H9 (cell line): ENCODE measurements around the gene CD180. TPM values are rescaled to one million over a fixed set of nuclear protein-coding genes. Genes with fewer than 3 reads are reported as not detected.

Source experiments
- DNase-seq: peaks from one replicate; pipeline ENCODE4 v3.0.0-alpha.2; 2017
- H2AFZ ChIP-seq: one replicate; pipeline ENCODE4 v1.6.1; 2013; ENCODE audit warnings: mild to moderate bottlenecking, low read length, control low read depth, moderate library complexity
- H2AK5ac ChIP-seq: 2 replicates; pipeline ENCODE4 v1.6.1; 2013; ENCODE audit warnings: low read length, control low read depth, mixed read lengths; ENCODE audit not compliant: insufficient read length
- H2BK120ac ChIP-seq: one replicate; pipeline ENCODE4 v1.6.1; 2013; ENCODE audit warnings: low read depth, mild to moderate bottlenecking, low read length, control low read depth, inconsistent platforms; ENCODE audit not compliant: poor library complexity, severe bottlenecking
- H2BK12ac ChIP-seq: 2 replicates; pipeline ENCODE4 v1.6.1; 2013; ENCODE audit warnings: low read length, control low read depth, mixed read lengths, low read depth; ENCODE audit not compliant: insufficient read length
- H2BK15ac ChIP-seq: 2 replicates; pipeline ENCODE4 v1.6.1; 2013; ENCODE audit warnings: low read depth, low read length, control low read depth
- H2BK20ac ChIP-seq: one replicate; pipeline ENCODE4 v1.6.1; 2013; ENCODE audit warnings: low read depth, mild to moderate bottlenecking, low read length, control low read depth, inconsistent platforms; ENCODE audit not compliant: poor library complexity, severe bottlenecking
- H2BK5ac ChIP-seq: 2 replicates; pipeline ENCODE4 v1.6.1; 2013; ENCODE audit warnings: low read length, control low read depth, mixed read lengths; ENCODE audit not compliant: insufficient read length
- H3K14ac ChIP-seq: 2 replicates; pipeline ENCODE4 v1.6.1; 2013; ENCODE audit warnings: low read length, control low read depth; ENCODE audit not compliant: insufficient read depth
- H3K18ac ChIP-seq: 2 replicates; pipeline ENCODE4 v1.6.1; 2013; ENCODE audit warnings: low read depth, mild to moderate bottlenecking, mixed read lengths, low read length, control low read depth; ENCODE audit not compliant: insufficient read length
- H3K23ac ChIP-seq: 2 replicates; pipeline ENCODE4 v1.6.1; 2013; ENCODE audit warnings: low read length, control low read depth, mixed read lengths, low read depth; ENCODE audit not compliant: insufficient read length
- H3K23me2 ChIP-seq: 2 replicates; pipeline ENCODE4 v1.6.1; 2013; ENCODE audit warnings: low read depth, mild to moderate bottlenecking, mixed read lengths, low read length, control low read depth; ENCODE audit not compliant: insufficient read length, poor library complexity, severe bottlenecking
- H3K27ac ChIP-seq: 2 replicates; pipeline ENCODE4 v1.5.1; 2013; ENCODE audit warnings: low read length, control low read depth, mixed read lengths, low read depth; ENCODE audit not compliant: insufficient read length
- H3K27me3 ChIP-seq: 2 replicates; pipeline ENCODE4 v1.6.1; 2013; ENCODE audit warnings: low read length, control low read depth, inconsistent platforms; ENCODE audit not compliant: insufficient read depth
- H3K4ac ChIP-seq: 2 replicates; pipeline ENCODE4 v1.6.1; 2013; ENCODE audit warnings: low read depth, mild to moderate bottlenecking, control low read depth, inconsistent platforms, low read length, moderate library complexity
- H3K4me1 ChIP-seq: 2 replicates; pipeline ENCODE4 v1.6.1; 2013; ENCODE audit warnings: low read length, control low read depth, inconsistent platforms; ENCODE audit not compliant: insufficient read depth
- H3K4me2 ChIP-seq: 2 replicates; pipeline ENCODE4 v1.6.1; 2013; ENCODE audit warnings: low read length, control low read depth, mixed read lengths; ENCODE audit not compliant: insufficient read length, insufficient read depth
- H3K56ac ChIP-seq: 2 replicates; pipeline ENCODE4 v1.6.1; 2013; ENCODE audit warnings: low read depth, mild to moderate bottlenecking, mixed read lengths, low read length, control low read depth; ENCODE audit not compliant: insufficient read length
- H3K79me1 ChIP-seq: 2 replicates; pipeline ENCODE4 v1.6.1; 2013; ENCODE audit warnings: low read depth, mild to moderate bottlenecking, moderate library complexity, low read length, control low read depth, inconsistent platforms; ENCODE audit not compliant: insufficient read depth, poor library complexity, severe bottlenecking
- H3K79me2 ChIP-seq: 2 replicates; pipeline ENCODE4 v1.6.1; 2013; ENCODE audit warnings: low read length, control low read depth, inconsistent platforms; ENCODE audit not compliant: insufficient read depth
- H3K9ac ChIP-seq: 2 replicates; pipeline ENCODE4 v1.6.1; 2013; ENCODE audit warnings: low read length, control low read depth, mixed read lengths; ENCODE audit not compliant: insufficient read length; ENCODE audit errors: extremely low read depth
- H3K9me3 ChIP-seq: one replicate; pipeline ENCODE4 v1.6.1; 2013; ENCODE audit warnings: low read depth, low read length, inconsistent platforms; ENCODE audit not compliant: control insufficient read depth
- H3T11ph ChIP-seq: one replicate; pipeline ENCODE4 v1.6.1; 2013; ENCODE audit warnings: mild to moderate bottlenecking, low read length, control low read depth, inconsistent platforms
- H4K20me1 ChIP-seq: one replicate; pipeline ENCODE4 v1.6.1; 2013; ENCODE audit not compliant: control insufficient read depth, insufficient read length, insufficient read depth
- H4K5ac ChIP-seq: 2 replicates; pipeline ENCODE4 v1.6.1; 2013; ENCODE audit warnings: low read depth, mild to moderate bottlenecking, mixed read lengths, low read length, control low read depth; ENCODE audit not compliant: insufficient read length
- H4K8ac ChIP-seq: replicated peaks from 2 replicates; pipeline ENCODE4 v1.6.1; 2013; ENCODE audit warnings: low read length, control low read depth, mixed read lengths, low read depth; ENCODE audit not compliant: insufficient read length
- H4K91ac ChIP-seq: 2 replicates; pipeline ENCODE4 v1.6.1; 2013; ENCODE audit warnings: low read depth, mild to moderate bottlenecking, moderate library complexity, mixed read lengths, low read length, control low read depth; ENCODE audit not compliant: insufficient read length
- H3K27ac Mint-ChIP-seq, 3 experiments: 2 replicates in 2 of 3; 3 replicates in 1 of 3; pipeline ENCODE4 v1.8.0; 2020 to 2021; ENCODE audit warnings: mixed read lengths in 3 of 3, mild to moderate bottlenecking in 1 of 3, moderate library complexity in 1 of 3
- H3K27me3 Mint-ChIP-seq: 2 replicates; pipeline ENCODE4 v1.8.0; 2021; ENCODE audit warnings: low read depth, mild to moderate bottlenecking, moderate library complexity, mixed read lengths
- H3K36me3 Mint-ChIP-seq, 3 experiments: 2 replicates in 2 of 3; 3 replicates in 1 of 3; pipeline ENCODE4 v1.8.0; 2020 to 2021; ENCODE audit warnings: low read depth in 3 of 3, mixed read lengths in 3 of 3; ENCODE audit not compliant: insufficient read depth in 1 of 3
- H3K4me1 Mint-ChIP-seq, 2 experiments: 2 replicates each; pipeline ENCODE4 v1.8.0; 2020; ENCODE audit warnings: mixed read lengths in 2 of 2
- H3K4me3 Mint-ChIP-seq, 2 experiments: 2 replicates in 1 of 2; 3 replicates in 1 of 2; pipeline ENCODE4 v1.8.0; 2020 to 2021; ENCODE audit warnings: mild to moderate bottlenecking in 2 of 2, mixed read lengths in 2 of 2, moderate library complexity in 1 of 2
- H3K9me3 Mint-ChIP-seq, 2 experiments: 2 replicates in 1 of 2; 3 replicates in 1 of 2; pipeline ENCODE4 v1.8.0; 2020; ENCODE audit warnings: mild to moderate bottlenecking in 2 of 2, mixed read lengths in 2 of 2, moderate library complexity in 1 of 2
- WGBS: extraction: QIAGEN DNeasy Blood & Tissue Kit; methylation state at CpG from one replicate; pipeline ENCODE4 v1.1.7; 2013; ENCODE audit warnings: missing lambda C conversion rate, low lambda C conversion rate, mixed read lengths; ENCODE audit not compliant: insufficient read length; ENCODE audit errors: extremely low coverage; 5-methylcytosine and 5-hydroxymethylcytosine counted together
- total RNA-seq: library from RNA; stranded (reverse); gene quantifications from 2 replicates; pipeline ENCODE4 v1.2.1, GENCODE V29; 2021
- TF ChIP-seq, protein P1 (sequence below): fragments of 200-600 bp; sonication (generic); conservative IDR thresholded peaks from 3 replicates; pipeline ENCODE4 v1.8.0; 2021; ENCODE audit warnings: antibody characterized with exemption, mild to moderate bottlenecking

Gene CD180
- total RNA-seq, 1 experiment from 2014 or later, result not detected

DNA sequence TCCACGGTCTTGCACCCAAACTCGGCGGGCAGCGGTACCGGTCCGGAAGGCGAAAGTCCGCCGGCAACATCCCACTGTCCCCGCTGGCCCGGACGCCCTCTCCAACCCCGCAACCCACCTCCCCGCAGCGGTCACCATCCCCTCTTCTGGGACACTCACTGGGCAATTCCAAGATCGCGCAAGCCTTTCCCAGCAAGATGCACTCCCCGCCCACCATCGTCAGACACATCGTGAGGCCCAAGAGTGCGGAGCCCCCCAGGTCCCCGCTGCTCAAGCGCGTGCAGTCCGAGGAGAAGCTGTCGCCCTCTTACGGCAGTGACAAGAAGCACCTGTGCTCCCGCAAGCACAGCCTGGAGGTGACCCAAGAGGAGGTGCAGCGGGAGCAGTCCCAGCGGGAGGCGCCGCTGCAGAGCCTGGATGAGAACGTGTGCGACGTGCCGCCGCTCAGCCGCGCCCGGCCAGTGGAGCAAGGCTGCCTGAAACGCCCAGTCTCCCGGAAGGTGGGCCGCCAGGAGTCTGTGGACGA is 33.3 kb downstream of the CD180 start:
- DNase-seq, result peak; percentile 70
- Mint-ChIP-seq H3K27me3 (no peaks in the 10 kb centered on the region), H3K36me3 (peaks cover 0 to 4% (median 3%) of the 10 kb centered on the region in 3 experiments; a peak in 4 of 7 replicates), H3K4me3 (no peak overlapping the region), H3K4me1 (peaks cover 5 to 24% of the 10 kb centered on the region in 2 experiments), H3K27ac (no peak overlapping the region), H3K9me3 (no peaks in the 10 kb centered on the region)
- Histone ChIP-seq H3K27me3 (no peaks in the 10 kb centered on the region), H3T11ph (no peak overlapping the region), H3K14ac (no peak overlapping the region), H3K23ac (no peak overlapping the region), H4K91ac (no peak overlapping the region), H3K4me2 (no peak overlapping the region), H3K79me1 (no peaks in the 10 kb centered on the region), H3K23me2 (no peaks in the 10 kb centered on the region), H3K4me1 (no peaks in the 10 kb centered on the region), H3K79me2 (no peaks in the 10 kb centered on the region), H2BK15ac (no peak overlapping the region), H2BK120ac (no peak overlapping the region), H3K18ac (no peak overlapping the region), H2AK5ac (no peak overlapping the region), H3K4ac (no peak overlapping the region), H3K56ac (no peak overlapping the region), H2AFZ (no peak overlapping the region), H3K9ac (no peak overlapping the region), H2BK12ac (no peak overlapping the region), H2BK20ac (no peak overlapping the region), H3K9me3 (no peaks in the 10 kb centered on the region), H4K20me1 (no peaks in the 10 kb centered on the region), H3K27ac (no peak overlapping the region), H4K5ac (no peak overlapping the region), H4K8ac (no peak overlapping the region), H2BK5ac (no peak overlapping the region)
- WGBS, result no CpG with 5 or more reads among the region's 44 CpGs
- TF ChIP-seq, protein P1, sequence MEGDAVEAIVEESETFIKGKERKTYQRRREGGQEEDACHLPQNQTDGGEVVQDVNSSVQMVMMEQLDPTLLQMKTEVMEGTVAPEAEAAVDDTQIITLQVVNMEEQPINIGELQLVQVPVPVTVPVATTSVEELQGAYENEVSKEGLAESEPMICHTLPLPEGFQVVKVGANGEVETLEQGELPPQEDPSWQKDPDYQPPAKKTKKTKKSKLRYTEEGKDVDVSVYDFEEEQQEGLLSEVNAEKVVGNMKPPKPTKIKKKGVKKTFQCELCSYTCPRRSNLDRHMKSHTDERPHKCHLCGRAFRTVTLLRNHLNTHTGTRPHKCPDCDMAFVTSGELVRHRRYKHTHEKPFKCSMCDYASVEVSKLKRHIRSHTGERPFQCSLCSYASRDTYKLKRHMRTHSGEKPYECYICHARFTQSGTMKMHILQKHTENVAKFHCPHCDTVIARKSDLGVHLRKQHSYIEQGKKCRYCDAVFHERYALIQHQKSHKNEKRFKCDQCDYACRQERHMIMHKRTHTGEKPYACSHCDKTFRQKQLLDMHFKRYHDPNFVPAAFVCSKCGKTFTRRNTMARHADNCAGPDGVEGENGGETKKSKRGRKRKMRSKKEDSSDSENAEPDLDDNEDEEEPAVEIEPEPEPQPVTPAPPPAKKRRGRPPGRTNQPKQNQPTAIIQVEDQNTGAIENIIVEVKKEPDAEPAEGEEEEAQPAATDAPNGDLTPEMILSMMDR, result peak; percentile 17; the same call in 1 of the 3 replicates
